Prostate gland (tissue), 2 donors: ENCODE measurements around the gene SNPH.

ENCODE experiments used
- POLR2A ChIP-seq: fragments of 450-650 bp; IDR thresholded peaks from one replicate; pipeline ENCODE4 v1.6.1; 2016; ENCODE audit warnings: antibody characterized with exemption, mild to moderate bottlenecking
- TF ChIP-seq, protein P1 (sequence below), 4 experiments: fragments of 200-600 bp in 2 of 4; fragments of 450-650 bp in 2 of 4; sonication (generic) in 2 of 4; IDR thresholded peaks; 1 replicate in 3 of 4; 2 replicates in 1 of 4; pipeline ENCODE4 v1.5.1; 2016 to 2019; ENCODE audit warnings: antibody characterized with exemption in 4 of 4, mild to moderate bottlenecking in 2 of 4, moderate library complexity in 2 of 4

- TF ChIP-seq, protein P1, sequence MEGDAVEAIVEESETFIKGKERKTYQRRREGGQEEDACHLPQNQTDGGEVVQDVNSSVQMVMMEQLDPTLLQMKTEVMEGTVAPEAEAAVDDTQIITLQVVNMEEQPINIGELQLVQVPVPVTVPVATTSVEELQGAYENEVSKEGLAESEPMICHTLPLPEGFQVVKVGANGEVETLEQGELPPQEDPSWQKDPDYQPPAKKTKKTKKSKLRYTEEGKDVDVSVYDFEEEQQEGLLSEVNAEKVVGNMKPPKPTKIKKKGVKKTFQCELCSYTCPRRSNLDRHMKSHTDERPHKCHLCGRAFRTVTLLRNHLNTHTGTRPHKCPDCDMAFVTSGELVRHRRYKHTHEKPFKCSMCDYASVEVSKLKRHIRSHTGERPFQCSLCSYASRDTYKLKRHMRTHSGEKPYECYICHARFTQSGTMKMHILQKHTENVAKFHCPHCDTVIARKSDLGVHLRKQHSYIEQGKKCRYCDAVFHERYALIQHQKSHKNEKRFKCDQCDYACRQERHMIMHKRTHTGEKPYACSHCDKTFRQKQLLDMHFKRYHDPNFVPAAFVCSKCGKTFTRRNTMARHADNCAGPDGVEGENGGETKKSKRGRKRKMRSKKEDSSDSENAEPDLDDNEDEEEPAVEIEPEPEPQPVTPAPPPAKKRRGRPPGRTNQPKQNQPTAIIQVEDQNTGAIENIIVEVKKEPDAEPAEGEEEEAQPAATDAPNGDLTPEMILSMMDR (IDR thresholded peaks at IDR 0.05), result no peak
- no peak for TF ChIP-seq POLR2A
Measured at GRCh38 chr20:1357921-1358671, 92.0 kb downstream of the SNPH start.
